ENCODE results near the gene PRSS56.

GRCh38 chr2:232541961-232542714 lies 21.9 kb downstream of the PRSS56 start:
- TF ChIP-seq, protein P1, sequence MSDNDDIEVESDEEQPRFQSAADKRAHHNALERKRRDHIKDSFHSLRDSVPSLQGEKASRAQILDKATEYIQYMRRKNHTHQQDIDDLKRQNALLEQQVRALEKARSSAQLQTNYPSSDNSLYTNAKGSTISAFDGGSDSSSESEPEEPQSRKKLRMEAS (IDR thresholded peaks at IDR 0.05): no peak
- TF ChIP-seq YY1 (IDR thresholded peaks at IDR 0.05; ENCODE audit: low read depth) (no peak), CEBPB (IDR thresholded peaks at IDR 0.05) (no peak), TEAD4 (IDR thresholded peaks at IDR 0.05) (no peak), FOXM1 (IDR thresholded peaks at IDR 0.05; ENCODE audit: borderline replicate concordance, low read depth) (no peak), EP300 (IDR thresholded peaks at IDR 0.05; ENCODE audit: borderline replicate concordance) (no peak), RAD21 (IDR thresholded peaks at IDR 0.05; ENCODE audit: low read depth) (no peak), CREB1 (IDR thresholded peaks at IDR 0.05; ENCODE audit: low read depth) (no peak), NFIC (IDR thresholded peaks at IDR 0.05) (no peak), REST (IDR thresholded peaks at IDR 0.05; ENCODE audit: low read depth) (no peak), TAF1 (IDR thresholded peaks at IDR 0.05; ENCODE audit: low read depth) (no peak), EGR1 (IDR thresholded peaks at IDR 0.05) (no peak), TCF12 (IDR thresholded peaks at IDR 0.05; ENCODE audit: low read depth) (no peak)
- TF ChIP-seq, protein P2, sequence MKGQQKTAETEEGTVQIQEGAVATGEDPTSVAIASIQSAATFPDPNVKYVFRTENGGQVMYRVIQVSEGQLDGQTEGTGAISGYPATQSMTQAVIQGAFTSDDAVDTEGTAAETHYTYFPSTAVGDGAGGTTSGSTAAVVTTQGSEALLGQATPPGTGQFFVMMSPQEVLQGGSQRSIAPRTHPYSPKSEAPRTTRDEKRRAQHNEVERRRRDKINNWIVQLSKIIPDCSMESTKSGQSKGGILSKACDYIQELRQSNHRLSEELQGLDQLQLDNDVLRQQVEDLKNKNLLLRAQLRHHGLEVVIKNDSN (IDR thresholded peaks at IDR 0.05): no peak
